Activated CD4-positive, alpha-beta T cell treated with anti-CD3 and anti-CD28 coated beads, Interleukin-2, amount 50 U/mL, for 16 hours (primary cell): ENCODE data around the gene RMP24.
"Not testable (repeated sequence)": the region's sequence is repeated elsewhere in the genome, so short reads cannot be mapped to it uniquely, and the experiment has no call there.

ENCODE experiments used
- DNase-seq: peaks from one replicate; pipeline ENCODE4 v3.0.0-alpha.2; 2020

Gene RMP24

DNA sequence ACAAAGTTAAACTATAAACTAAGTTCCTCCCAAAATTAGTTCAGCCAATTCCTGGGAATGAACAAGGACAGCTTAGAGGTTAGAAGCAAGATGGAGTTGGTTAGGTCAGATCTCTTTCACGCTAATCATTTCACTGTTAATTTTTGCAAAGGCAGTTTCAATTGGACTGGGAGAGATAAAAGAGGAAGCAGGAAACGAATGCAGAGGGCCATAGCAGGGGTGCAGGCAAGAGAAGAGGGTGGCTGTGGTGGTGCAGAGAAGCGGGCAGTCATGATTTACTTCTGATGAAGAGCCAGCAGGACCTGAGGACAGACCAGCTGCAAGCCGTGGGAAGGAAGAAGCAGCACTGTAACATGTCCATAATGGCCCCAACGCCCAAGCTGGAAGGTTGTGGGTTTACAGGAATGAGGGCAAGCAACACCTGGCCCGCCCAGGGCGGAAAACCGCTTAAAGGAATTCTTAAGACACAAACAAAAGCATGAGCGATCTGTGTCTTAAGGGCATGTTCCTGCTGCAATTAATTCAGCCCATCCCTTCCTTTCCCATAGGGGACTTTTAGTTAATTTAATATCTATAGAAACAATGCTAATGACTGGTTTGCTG, 4.1 kb upstream of the RMP24 start:
- no peak for DNase-seq

- DNase-seq = no peak
Measured at GRCh38 chr18:35969676-35970075, 2.8 kb upstream of the RMP24 start.

- no peak for DNase-seq
Measured at GRCh38 chr18:35971661-35972196, 750 bp upstream of the RMP24 start.

DNA sequence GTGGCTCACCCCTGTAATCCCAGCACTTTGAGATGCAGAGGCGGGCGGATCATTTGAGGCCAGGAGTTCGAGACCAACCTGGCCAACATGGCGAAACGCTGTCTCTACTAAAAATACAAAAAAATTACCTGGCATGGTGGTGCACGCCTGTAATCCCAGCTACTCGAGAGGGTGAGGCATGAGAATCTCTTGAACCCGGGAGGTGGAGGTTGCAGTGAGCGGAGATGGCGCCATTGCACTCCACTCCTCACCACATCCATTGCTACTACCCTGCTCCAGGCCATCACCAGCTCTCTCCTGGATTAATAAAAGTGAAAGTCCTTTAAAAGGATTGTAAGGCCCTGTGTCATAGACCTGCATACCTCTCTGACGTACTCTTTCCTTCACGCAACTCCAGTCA, 1.2 kb downstream of the RMP24 start:
- DNase-seq = no peak

- DNase-seq = no peak
Measured at GRCh38 chr18:35974181-35974580, 1.7 kb downstream of the RMP24 start.

GRCh38 chr18:35979112-35979511, 6.6 kb downstream of the RMP24 start:
- DNase-seq = no peak

DNA sequence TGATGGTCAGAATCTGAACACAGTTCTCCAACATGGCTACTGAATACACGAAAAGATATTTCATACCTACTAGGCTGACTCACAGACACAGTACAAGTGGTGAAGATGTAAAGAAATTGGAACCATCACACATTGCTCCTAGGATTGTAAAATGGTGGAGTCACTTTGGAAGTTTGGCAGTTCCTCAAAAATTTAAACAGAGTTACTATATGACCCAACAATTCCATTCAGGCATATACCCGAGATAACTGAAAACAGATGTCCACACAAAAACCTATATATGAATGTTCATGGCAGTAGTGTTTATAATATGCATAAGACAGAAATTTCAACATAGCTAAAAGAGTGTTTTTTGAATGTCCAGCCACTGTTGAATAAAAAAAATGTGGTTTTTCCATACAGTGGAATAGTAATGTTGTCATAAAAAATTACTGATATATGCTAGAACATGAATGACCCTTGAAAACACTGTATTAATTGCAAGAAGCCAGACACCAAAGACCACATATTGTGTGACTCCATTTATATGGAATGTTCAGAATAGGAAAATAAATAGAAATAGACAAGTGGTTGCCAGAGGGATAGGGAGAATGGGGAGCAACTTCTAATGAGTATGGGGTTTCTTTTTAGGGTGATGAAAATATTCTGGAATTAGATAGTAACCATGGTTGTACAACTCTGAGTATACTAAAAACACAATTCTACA, 10.1 kb downstream of the RMP24 start:
- DNase-seq = no peak

- no peak for DNase-seq
Measured at GRCh38 chr18:35983147-35983546, 10.7 kb downstream of the RMP24 start.

DNA sequence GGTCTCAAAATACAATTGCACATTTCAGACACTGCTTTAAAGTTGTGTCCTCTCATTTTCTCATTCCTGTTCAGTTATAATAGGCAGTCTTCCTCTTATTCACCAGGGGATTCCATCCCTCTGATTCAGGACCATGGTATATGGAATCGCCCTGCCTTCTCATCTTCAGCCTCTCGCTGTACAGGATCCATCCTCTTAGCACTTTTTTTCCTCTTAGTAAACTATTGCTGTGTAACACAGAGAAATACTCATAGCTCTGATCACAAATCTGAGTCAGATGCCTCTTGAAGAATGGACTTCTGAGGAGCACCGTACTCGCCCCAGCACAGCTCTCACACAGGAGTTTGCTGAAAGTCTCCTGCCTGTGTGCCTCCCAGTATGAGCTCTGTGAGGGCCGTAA, 11.3 kb downstream of the RMP24 start:
- no peak for DNase-seq

- DNase-seq = no peak
Measured at GRCh38 chr18:35991696-35992095, 19.2 kb downstream of the RMP24 start.

- DNase-seq = no peak
Measured at GRCh38 chr18:35993013-35993412, 20.5 kb downstream of the RMP24 start.

GRCh38 chr18:35998967-35999366, 26.5 kb downstream of the RMP24 start:
- no peak for DNase-seq

DNA sequence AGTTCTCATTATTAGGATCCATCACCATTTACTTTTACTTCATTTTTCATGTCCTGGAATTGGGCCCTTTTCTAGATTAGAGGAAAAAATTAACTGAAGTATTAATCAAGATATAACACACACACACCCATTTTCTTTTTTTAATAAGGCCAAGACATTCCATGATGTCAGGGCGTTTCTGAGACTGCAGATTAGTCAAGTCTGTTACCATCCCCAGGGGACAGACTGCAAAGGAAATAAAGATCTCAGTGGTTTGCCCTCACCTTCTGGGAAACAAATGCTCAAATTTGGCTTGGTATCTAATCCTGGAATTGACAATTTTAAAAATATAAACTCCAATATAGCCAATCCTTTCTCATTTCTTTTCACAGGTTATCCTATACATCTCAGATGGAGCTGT, 27.4 kb downstream of the RMP24 start:
- DNase-seq = no peak

DNA sequence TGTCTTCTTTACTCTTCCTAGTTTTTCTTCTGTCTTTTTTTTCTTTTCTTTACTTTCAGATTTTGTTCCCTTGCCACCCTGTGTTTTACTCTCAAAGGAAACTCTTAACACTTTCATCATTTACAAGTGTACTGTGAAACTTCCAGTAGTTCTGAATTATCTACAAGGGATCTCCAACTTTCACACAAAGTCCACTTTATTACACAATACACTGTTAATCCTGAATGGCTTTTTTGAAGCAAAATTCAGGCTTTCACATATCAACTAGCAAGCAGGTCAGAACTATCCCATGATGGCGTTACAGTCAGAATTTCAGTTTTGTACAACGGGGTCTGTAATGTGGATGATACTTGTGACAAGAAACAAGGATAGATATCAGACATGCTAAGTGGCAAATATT, 34.5 kb downstream of the RMP24 start:
- DNase-seq = no peak

DNA sequence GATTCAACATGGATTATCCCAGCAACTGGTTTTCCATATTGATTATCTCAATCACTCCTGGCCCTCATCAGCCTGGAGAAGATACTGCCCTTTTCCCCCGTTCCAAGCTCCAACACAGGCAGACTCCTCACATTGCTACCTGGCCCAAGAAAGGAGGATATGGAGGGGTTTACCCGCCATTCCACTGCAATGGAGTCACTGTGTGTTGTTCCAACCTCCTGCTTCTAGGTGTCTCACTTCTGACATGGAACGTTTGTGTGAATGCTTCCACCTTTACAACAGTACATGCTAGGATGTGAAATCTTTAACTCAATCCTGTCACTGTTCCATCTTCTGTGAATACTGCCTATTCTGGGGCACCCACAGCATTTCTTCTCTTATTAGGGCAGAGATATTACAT, 36.7 kb downstream of the RMP24 start:
- no peak for DNase-seq

- DNase-seq = no peak
Measured at GRCh38 chr18:36012891-36013290, 40.4 kb downstream of the RMP24 start.

GRCh38 chr18:36015629-36016028, 43.1 kb downstream of the RMP24 start:
- DNase-seq = no peak

GRCh38 chr18:36017232-36017631, 44.8 kb downstream of the RMP24 start:
- DNase-seq = no peak

GRCh38 chr18:36020174-36020711, 47.8 kb downstream of the RMP24 start:
- DNase-seq = no peak

GRCh38 chr18:36023336-36023735, 50.9 kb downstream of the RMP24 start:
- DNase-seq = no peak

- DNase-seq = not testable (repeated sequence)
Measured at GRCh38 chr18:36024241-36024640, 51.8 kb downstream of the RMP24 start.

- no peak for DNase-seq
Measured at GRCh38 chr18:36025025-36025424, 52.5 kb downstream of the RMP24 start.

DNA sequence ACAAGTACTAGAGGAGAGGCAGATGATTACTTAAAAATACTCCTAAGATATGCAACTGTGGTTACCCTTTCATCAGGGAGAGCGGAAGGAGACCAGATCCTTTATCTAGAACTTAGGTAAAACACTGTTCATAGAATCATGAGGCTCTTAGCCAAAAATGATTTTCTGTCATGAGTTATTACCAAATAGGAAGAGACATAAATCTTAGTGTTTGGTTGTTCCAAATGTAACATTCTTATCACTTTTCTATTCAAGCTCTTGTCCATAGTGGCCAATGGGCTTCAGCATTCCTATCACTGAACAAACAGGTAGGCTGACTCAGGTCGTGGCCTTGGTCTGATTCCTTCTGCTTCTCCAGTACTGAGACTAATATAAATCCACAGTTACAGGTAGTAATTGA, 56.4 kb downstream of the RMP24 start:
- no peak for DNase-seq
